ENCODE results near the gene PITPNM3.

Gene PITPNM3

DNA sequence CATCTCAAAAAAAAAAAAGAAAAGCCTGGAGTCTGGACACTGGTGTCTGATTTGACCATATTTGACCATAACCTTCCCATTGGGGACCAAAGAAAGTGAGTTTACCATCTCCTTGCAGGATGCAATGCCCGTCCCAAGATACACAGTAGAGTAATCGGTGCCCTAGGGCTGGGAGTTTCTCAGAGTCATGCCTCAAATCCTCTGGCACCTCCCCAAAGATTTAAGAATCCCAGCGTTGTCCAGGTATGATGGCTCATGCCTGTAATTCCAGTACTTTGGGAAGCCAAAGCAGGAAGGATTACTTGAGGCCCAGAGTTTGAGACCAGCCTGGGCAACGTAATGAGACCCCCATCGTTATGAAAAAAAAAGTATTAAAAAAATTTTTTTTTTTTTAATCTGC lies 5.0 kb downstream of the PITPNM3 start:
- no peak for DNase-seq

DNA sequence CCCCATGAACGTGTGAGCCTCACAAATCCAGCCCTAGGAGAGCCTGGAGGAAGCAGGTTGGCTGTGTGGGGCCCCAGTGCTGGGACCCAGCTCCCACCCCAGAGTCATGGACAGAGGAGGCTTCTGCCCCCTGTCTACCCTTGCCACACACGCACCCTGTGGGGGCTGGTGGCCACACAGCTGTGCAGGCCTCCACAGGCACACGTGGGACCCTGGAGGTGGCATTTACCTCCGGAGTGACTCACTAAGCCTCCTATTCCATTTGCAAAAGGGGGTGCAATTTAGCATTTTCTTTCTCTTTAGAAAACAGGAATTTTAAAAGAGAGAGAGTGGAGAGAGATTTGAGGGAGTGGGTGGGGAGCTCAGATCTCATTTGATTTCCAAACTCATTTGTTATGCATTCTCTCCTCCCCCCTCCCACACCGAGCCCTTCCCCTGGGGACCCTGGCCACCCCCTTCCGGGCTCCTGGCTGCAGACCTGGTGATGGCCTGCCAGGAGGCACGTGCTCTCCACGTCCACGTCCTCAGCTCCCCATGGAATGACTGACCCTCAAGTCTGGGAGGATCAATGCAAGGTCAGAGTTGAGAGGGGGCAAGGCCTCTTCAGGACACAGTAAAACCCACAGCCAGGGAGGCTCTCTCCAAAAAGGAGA lies 6.8 kb downstream of the PITPNM3 start:
- DNase-seq, result no peak

DNA sequence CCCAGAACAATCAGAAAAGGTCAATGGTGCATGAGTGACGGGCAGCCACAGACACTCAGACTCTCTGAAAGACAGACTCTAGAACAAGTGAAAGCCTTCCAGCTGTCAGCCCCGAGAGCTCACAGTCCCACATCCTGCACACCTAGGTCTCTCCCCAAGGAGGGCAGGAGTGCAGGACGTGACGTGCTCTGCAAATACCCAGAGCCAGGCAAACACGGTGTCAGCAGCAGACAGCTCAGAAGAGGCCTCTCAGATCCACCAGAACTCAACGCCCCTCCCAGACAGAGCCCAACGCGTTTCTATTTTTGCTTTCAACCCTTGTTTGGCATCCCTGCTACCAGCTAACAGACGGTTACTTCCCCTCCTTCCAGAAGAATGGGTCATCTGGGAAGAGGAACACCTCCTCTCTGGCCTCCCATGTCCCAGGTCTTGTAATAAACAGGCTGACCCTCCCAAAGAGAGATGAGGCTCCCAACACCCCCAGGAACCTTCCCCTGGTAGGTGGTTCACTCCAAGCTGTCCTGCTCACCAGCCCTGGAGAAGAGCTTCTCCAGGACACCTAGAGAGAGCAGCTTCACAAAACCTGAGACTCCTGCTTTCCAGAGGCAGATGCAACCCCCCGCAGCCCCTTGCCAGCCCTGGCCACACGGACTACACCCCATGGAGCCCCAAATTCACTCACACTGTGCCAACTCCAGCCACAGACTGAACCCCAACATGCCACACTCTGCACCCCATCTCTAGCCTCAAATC lies 7.6 kb downstream of the PITPNM3 start:
- DNase-seq, result no peak

DNA sequence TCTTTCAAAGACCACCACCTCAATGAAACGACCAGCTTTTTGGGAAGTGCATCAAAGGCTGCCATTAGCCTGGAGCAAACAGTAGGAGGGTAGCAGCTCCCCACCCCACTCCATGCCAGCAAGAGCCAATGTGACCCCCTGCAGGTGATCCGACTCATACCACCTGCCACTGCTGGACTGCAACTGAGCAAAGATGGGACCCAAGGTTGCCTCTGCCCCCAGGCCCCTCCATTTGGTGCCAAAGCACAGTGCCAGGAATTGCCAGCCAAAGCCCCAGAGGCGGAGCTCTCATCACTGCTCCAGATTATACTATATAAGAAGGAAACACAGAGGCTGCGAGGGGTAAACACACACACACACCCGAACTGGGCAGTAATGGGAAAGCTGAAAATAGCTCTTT lies 8.3 kb downstream of the PITPNM3 start:
- no peak for DNase-seq

DNA sequence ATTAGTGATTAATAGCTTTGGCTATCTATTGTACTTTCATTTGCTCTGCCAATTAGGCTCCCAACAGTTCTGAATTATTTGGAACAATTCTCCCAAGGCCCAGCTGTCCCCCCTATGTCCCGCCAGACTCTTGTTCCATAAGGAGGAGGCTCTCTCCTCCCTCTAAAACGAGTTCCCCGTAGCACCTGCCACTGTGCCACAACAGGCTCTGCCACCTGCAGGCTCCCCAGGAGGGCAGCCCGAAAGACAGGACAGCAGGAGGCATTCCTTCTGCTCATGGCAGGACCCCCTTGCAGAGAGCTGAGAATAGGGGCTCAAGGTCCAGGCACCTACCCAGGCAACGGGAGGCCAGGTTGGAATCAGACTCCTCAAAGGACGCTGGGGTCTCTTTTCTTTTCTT lies 9.0 kb downstream of the PITPNM3 start:
- no peak for DNase-seq

DNA sequence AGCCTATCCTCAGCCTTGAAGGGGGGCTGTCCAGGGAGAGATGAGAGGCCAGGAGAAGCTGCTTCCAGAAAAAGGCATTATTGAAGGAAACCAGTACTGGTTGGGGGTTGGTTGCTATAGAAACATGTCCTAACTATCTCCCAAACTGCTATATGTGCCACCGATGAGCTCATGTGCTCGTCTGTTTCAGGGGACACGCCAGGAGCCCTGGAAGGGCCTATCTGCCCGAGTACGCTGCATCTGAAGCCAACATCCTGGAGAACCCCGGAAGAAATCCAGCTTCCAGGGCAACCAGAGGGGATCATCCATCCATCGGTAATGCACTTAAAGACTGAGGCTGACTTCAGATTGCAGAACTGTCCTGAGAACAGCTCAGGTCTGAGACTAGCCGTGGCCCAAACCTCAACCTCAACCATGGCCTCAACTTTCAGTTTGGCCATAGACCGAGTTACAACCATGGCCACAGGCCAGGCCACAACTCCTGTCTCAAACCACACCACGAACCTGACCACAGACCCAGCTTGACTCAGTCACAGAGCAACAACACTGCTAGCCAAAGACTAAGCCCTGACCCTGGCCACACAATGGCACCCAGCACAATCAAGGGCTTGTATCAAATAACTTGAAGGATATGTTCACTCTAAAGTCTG lies 10.2 kb downstream of the PITPNM3 start:
- DNase-seq, result no peak

DNA sequence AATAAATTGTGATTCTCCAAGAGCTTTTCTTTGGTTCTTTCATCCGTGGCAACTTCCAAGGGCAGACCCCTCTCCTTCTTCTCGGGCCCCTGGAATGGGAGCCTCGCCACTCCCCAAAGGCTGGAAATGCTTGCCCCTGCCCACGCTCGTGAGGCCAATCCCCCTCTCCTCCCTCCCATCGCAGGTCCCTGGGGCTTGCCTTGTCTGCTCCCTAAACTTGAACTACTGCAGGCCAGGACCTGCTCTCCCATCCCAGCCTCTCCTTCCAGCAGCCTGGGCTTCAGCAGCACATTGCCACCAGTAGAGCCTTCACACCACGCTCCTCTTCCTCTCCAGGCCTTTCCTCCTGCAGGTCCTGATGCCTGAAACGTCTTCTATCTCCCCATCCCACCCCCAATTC lies 11.1 kb downstream of the PITPNM3 start:
- no peak for DNase-seq

DNA sequence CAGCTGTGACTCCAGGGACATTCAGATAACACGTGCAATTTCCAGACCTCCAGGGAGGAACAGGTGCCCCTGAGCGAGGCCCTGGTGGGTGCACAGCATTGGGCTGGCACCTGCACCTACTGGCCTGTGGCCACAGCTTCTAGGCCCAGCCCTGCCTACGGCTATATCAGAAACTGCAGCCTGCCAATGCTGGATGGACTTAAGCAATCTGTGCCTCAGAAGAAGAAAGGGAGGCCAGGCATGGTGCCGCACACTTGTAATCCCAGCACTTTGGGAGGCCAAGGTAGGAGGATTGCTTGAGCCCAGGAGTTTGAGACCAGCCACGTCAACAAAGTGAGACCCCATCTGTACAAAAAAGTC lies 12.4 kb downstream of the PITPNM3 start:
- no peak for DNase-seq

DNA sequence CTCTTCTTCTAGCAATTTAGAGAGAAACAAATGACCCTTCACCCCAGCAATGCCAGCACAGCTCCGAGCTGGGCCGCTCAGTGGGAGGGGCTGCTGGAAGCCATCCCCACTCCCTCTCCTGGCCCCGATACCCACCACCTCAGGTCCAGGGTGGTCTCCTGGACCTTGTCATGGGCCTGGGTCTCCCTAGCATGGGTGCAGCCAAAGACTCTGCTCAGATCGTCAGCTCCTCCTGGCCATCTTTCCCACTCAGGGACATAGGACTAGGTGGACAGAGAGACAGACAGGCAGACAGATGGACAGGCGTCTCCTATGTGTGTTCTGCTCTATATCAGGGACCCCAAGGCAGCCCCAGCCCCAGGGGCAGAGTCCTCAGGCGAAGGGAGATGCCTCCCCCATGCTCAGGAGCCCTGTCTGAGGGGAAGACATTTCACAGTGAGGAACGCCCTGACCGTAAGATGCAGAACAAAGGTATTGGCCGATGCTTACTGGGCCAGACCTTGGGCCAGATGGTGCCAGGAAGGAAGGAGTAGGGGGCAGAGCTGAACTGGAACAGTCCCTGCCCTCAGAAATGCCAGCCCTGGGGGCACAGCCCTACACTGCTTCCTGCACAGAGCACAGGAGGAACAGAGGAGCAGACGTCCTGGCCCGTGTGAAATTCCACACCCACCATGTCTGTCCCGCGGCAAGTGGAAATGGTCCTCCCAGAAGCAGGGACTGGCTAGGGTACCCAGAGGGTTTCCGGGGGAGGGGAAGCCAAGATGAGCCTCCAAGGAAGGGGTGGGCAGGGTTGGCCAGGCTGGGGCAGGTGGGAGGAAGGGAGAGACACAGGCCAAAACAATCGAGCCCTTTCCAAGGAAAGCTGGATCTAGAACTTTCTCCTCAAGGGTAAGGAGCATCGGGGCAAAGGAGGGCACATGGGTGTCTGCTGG lies 13.0 kb downstream of the PITPNM3 start:
- DNase-seq, result no peak

DNA sequence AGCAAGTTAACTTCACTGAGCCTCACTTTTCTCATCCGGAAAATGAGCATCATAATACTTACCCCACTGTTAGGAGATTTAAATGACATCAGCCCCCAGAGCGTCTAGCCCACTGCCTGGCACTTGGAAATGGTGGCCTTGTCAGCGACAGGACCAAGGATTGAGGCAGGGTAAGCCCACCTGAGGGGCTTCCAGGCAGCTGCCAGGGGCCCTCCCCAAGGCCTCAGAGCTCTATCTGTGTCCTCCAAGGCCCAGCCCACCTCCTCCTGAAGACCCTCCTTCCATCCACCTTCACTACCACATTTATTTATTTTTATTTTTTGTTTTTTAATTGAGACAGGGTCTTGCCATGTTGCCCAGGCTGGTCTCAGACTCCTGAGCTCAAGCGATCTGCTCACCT lies 13.8 kb downstream of the PITPNM3 start:
- DNase-seq, result no peak

DNA sequence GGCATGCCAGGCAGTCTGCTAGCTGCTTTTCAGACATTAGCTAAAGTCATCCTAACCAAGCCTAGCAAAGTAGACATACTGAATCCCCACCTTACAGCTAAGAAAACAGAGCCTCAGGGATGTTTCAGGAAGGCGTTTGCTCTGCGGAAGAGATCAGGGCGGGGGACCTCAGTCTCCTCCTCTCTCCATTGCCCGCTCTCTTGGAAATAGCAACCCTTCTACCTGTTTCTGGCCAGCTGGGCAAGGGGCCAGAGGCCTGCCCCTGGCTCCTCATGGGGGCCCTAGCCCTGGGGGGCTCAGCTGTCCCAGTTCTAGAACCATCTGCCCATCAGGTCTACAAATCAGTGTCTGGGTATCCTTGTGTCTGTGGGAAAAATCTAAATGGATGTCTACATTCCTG lies 14.5 kb downstream of the PITPNM3 start:
- no peak for DNase-seq

DNA sequence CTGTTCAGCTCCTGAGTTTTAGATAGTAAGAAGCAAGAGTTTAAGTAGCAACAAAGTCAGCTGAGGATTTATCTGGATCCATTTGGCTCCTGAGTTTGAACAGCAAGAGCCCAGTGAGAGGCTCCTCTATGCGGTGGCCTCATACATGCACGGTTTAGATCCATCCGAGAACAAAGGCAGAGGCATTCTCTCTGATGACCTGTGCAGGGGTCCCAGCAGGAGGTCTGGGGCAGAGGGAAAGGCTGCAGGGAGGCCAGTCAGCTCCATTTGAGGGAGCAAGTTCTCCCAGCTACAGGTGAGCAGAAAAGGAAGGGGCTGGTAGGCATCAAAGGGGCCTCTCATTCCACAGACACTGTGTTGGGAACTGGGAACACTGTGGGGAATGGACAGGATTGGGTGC lies 16.5 kb downstream of the PITPNM3 start:
- DNase-seq, result no peak

DNA sequence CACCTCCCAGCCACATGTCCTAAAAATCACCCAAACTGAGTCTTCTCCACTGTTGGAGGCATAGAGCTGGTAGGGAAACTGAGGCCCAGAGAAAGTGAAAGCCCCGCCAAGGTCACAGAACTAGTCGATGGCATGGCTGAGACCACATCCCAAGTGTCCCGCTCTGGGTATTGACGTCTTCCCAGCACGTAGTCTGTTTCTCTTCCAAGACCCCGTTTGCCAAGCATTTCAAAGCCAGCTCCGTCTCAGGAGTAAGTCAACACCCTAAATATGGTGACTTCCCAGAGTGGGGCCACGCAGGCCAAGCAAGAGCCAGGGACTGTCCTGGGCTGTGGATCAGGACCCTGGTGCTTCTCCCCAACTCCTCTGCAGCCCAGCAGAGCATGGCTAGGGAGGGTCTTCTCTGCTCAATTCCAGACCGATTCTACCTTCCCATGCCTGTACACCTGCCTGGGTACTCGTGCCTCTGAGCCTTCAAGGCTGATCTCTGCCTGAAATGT lies 19.7 kb downstream of the PITPNM3 start:
- DNase-seq, result no peak

DNA sequence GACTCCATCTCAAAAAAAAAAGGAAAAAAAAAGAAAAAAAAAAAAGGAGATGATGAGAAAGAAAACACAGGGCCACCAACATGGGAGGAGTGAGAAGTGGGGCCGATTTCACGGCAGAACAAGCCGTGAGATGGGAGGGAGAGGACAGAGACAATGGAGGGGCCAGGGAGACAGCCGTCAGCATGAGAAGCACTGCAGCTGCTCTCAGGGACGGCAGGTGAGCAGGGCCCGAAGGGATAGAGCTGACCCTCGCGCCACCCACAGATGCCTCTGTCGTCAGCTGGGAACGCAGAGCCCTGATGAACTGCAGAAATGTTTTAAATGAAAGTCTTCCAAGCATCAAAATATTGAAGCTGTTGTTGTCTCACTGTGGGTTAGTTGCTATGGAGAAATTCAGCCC lies 20.3 kb downstream of the PITPNM3 start:
- no peak for DNase-seq

DNA sequence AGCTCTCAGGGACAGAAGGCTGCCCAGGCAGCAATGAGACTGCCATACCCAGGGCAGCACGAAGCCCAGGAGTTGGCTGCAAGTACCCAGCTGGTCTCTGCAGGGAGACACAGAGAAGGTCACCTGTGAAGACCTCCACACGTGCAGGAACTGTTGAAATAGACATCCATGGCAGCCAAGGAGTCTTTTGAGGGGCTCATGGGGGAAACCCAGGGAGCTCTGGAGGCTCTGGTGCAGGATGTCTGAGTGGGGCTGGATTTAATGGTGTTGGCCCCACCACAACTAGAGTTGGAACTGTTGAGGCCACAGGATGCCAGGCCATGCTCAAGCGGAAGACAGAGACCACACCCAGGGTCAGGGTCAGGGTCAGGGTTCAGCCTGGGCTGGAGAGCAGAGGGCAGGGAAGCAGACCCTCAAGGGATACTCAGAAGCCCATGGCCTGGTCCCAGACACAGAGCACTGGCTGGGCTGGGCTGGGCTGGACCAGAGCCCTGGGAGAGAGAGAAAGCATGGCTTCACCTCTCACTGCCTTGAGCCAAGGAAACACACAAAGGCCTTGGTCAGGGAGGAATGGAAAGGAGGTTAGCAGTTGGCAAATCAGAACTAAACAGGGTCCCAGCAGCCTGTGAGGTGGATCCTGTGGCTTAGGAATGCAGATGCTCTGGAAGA lies 21.4 kb downstream of the PITPNM3 start:
- no peak for DNase-seq

DNA sequence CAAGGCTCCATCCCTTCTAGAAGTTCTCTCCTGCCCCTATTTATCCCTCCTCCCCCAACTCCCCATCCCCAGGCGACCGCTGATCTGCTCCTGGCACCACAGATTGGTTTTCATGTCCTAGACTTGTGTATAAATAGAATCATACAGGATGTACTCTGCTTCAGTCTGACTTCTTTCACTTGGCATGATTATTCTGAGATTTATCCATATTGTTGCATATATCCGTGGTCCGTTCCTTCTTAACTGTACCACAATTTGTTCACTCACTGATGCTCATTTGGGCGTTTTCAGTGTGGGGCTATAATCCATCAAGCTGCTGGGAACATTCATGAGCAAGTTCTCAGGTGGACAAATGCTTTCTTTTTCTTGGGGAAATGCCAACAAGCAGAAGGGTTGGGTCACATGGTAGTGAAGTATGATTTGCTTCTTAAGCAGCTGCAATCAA lies 23.9 kb downstream of the PITPNM3 start:
- no peak for DNase-seq

DNA sequence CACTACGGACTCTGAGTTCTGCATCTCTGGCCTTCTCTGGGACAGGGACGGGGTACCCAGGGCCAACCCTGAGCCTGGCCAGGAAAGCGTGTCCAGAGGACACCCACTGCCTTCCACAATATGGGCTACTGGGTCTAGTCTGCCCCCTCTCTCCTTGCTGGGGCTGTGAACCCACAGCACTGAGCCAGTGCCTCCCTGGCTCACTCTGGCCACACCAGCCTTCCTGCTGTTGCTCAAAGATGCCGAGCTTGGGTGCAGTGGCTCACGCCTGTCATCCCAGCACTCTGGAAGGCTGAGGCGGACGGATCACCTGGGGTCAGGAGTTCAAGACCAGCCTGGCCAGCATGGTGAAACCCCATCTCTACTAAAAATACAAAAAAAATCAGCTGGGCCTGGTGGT lies 24.8 kb downstream of the PITPNM3 start:
- DNase-seq, result no peak

DNA sequence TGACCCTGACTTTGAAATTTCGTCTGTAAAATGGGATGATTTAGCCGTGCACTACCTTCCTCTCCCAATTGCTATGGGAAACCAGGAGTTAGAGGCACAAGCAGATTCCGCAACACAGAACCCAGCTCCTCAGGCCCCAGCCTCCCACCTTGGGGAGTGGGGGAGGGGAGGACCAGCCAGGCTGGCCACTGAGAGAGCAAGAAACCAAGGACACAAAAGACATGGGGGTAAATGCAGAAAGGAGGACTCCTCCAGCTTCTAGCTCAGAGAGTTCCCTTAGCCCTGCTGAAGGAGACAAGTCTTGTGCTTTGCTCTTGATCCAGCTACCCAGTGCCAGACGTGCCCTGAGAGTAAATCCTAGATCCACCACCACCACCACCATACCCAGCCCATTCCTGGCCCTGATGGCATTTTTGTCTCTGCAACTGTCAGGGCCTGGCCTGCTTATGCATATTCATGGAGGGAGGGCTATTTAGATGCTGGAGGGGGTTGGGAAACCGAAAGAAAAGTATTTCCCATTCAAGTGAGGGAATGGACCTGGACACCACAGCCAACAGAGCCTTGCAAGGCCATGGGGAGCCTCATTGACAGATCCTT lies 25.9 kb downstream of the PITPNM3 start:
- no peak for DNase-seq

DNA sequence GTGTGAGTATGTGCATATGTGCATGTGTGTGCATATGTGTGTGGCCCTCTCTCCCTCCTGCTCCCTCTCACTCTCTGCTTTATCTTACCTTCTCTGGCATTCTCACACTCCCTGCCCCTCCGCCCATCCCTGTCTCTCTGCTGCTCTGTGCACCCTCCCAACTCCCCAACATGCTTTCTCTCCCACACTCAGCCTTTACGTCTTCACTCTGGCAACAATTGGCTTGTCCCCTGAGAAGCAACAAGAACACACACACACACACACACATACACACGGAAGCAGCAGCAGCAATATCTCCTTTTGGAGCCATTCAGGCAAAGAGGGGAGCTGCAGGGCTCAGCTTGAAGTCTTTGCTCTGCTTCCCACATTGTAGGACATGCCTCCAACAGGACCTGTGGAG lies 27.8 kb downstream of the PITPNM3 start:
- DNase-seq, result no peak

DNA sequence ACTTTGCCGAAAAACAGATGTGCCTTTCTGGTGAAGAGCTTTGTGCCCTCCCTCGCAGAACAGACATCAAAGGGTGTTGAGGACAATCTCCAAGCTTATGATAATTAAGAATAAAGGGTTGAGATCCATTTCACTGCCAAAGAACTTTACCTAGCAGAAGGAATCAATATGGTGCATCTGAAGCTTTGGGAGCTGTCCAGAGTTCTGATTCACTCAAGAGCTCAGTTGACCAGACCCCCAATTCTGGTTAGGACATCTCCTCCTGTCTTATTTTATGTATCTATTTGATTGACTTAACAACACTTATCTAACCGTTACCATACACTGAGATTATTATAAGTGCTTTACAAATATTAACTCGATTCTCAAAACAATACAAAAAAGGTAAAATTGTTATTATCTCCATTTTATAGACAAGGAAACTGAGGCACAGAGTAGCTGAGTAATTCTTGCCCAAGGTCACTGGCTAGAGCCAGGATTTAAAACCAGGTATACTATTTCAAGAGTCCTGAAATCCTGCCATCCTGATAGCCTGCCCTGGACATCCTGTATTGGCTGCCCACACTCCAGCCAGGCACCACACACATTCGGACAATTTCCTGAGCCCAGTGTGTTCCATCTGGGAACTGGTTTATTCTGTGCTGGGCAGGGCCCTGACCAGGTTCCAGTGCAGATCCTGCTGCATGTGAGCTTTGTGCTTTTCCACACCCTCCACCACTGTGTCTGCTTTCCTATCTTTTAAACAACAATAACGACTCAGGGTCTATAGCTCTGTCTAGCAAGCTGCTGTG lies 29.8 kb downstream of the PITPNM3 start:
- no peak for DNase-seq

DNA sequence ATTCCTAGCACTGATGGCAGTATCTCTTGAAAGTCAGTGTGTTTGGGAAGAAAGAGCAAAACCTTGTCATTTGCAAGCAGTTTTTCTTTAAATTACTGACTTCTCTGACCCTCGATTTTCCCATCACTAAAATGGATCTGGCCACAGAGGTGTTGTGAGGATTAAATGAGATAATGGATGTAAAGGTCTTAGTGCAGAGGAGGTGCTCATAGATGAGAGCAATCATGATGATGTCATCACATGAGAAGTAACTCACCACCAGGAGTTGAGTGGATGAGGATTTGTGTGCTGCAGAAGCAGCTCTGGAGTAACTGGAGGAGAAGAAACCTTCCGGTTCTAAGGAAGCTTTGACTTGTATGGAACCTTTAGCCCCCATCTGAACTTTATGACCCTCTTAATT lies 30.6 kb downstream of the PITPNM3 start:
- no peak for DNase-seq
